Endothelial cell (in vitro differentiated cells): ENCODE measurements around the gene ADGRD2. TPM values are rescaled to one million over a fixed set of nuclear protein-coding genes. Genes with fewer than 3 reads are reported as not detected.

Source experiments
- DNase-seq: peaks from one replicate; pipeline ENCODE4 v3.0.0; 2021; ENCODE audit warnings: low spot score
- H3K27ac Mint-ChIP-seq: one replicate; pipeline ENCODE4 v1.8.0; 2021; ENCODE audit warnings: mixed read lengths, inconsistent platforms; ENCODE audit not compliant: unreplicated experiment
- H3K27me3 Mint-ChIP-seq: one replicate; pipeline ENCODE4 v1.8.0; 2021; ENCODE audit warnings: mild to moderate bottlenecking, moderate library complexity, mixed read lengths, inconsistent platforms; ENCODE audit not compliant: unreplicated experiment
- H3K36me3 Mint-ChIP-seq: one replicate; pipeline ENCODE4 v1.8.0; 2021; ENCODE audit warnings: mild to moderate bottlenecking, low read depth, mixed read lengths, inconsistent platforms; ENCODE audit not compliant: unreplicated experiment
- H3K4me1 Mint-ChIP-seq: one replicate; pipeline ENCODE4 v1.8.0; 2021; ENCODE audit warnings: mild to moderate bottlenecking, mixed read lengths, inconsistent platforms; ENCODE audit not compliant: unreplicated experiment
- H3K4me3 Mint-ChIP-seq: one replicate; pipeline ENCODE4 v1.8.0; 2021; ENCODE audit warnings: mild to moderate bottlenecking, mixed read lengths, inconsistent platforms; ENCODE audit not compliant: unreplicated experiment
- H3K9me3 Mint-ChIP-seq: one replicate; pipeline ENCODE4 v1.8.0; 2021; ENCODE audit warnings: mixed read lengths, inconsistent platforms; ENCODE audit not compliant: unreplicated experiment
- total RNA-seq: library from RNA; stranded (reverse); fragmentation: NEBNext Ultra II Directional; extraction: Animal tissue kit (Norgen Biotek cat#: 25700); gene quantifications from one replicate; pipeline ENCODE4 v1.2.1, GENCODE V29; 2021; ENCODE audit not compliant: unreplicated experiment
- TF ChIP-seq, protein P1 (sequence below): fragments of 200-600 bp; sonication (generic); IDR thresholded peaks from one replicate; pipeline ENCODE4 v1.5.0; 2021; ENCODE audit warnings: antibody characterized with exemption; ENCODE audit not compliant: unreplicated experiment

Gene ADGRD2
- total RNA-seq, 1 donor from 2014 or later: not detected

DNA sequence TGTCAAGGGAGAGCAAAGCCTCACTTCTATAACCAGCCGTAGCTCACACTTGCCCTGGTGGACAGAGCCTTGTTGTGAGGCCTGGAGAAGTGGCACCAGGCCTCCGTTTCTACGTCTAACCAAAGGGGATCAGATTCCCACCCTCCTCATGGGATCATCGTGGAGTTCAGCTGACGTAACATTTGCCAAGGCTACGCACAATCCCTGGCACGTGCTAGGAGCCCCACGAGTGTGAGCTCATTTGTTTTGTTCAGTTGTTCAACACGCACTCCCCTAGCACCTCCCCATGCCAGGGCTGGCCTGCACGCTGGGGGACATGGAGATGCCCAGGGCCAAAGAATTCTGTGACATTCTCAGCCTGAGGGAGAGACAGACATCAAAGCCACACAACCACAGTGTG, 23.1 kb downstream of the ADGRD2 start:
- no peak for DNase-seq
- Mint-ChIP-seq H3K36me3 (no peaks in the 10 kb centered on the region), H3K9me3 (no peaks in the 10 kb centered on the region), H3K27me3 (peaks cover 15% of the 10 kb centered on the region), H3K27ac (no peak overlapping the region), H3K4me3 (no peak overlapping the region), H3K4me1 (peaks cover 2% of the 10 kb centered on the region)
- TF ChIP-seq, protein P1, sequence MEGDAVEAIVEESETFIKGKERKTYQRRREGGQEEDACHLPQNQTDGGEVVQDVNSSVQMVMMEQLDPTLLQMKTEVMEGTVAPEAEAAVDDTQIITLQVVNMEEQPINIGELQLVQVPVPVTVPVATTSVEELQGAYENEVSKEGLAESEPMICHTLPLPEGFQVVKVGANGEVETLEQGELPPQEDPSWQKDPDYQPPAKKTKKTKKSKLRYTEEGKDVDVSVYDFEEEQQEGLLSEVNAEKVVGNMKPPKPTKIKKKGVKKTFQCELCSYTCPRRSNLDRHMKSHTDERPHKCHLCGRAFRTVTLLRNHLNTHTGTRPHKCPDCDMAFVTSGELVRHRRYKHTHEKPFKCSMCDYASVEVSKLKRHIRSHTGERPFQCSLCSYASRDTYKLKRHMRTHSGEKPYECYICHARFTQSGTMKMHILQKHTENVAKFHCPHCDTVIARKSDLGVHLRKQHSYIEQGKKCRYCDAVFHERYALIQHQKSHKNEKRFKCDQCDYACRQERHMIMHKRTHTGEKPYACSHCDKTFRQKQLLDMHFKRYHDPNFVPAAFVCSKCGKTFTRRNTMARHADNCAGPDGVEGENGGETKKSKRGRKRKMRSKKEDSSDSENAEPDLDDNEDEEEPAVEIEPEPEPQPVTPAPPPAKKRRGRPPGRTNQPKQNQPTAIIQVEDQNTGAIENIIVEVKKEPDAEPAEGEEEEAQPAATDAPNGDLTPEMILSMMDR: no peak

DNA sequence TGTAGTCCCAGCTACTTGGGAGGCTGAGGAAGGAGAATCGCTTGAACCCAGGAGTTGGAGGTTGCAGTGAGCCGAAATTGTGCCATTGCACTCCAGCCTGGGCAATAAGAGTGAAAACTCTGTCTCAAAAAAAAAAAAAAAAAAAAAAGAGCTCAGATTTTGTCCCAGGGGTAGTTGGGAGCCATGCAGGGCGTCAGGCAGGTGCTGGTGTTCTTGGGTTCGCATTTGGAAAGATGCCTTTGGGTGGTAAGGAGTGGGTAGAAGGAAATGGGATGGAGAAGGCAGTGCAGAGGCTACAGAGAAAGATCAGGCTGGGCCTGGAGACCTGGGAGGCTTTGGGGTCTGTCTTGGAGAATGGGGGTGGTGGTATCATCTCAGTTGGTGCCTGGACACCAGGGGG, 23.9 kb downstream of the ADGRD2 start:
- no peak overlapping the region for H3K4me3 Mint-ChIP-seq
- H3K9me3 Mint-ChIP-seq: no peaks in the 10 kb centered on the region
- peaks cover 14% of the 10 kb centered on the region for H3K27me3 Mint-ChIP-seq

DNA sequence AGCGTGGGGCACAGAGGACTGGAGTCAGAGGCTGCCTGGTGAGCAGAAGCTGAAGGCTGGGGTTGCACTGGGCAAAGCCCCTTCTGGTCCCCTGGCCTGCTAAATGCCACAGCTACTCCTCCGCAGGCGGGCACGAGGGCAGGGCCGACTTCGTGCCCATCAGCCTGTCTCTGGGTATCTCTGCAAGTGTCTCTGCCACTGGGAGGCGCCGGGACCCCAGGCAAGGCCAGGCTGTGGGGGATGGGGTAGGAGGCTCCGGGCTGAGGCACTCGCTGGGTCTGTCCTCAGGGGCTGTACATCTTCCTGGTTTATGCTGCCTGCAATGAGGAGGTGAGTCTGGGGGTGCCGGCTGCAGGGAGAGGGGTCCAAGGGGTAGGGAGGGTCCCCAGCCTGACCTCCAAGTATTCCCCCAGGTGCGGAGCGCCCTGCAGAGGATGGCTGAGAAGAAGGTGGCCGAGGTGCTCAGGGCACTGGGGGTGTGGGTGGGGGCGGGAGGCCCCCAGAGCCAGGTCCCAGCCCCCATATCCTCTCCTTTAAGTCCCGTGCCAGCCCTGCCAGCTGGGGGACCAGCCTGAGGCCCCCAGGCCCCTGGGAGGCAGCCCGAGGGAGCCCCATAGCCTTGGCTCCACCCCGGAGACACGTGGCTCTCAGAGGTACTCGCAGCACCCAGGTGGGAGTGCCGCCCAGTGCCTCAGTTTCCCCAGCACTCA, 25.1 kb downstream of the ADGRD2 start:
- Mint-ChIP-seq H3K9me3 (no peaks in the 10 kb centered on the region), H3K27me3 (peaks cover 16% of the 10 kb centered on the region), H3K4me3 (no peak overlapping the region), H3K4me1 (no peaks in the 10 kb centered on the region), H3K27ac (no peak overlapping the region), H3K36me3 (no peaks in the 10 kb centered on the region)
- DNase-seq: no peak
- TF ChIP-seq, protein P1: no peak

More for the DNA sequence above, 23.9 kb downstream of the ADGRD2 start:
- H3K36me3 Mint-ChIP-seq: no peaks in the 10 kb centered on the region
- H3K27ac Mint-ChIP-seq: no peak overlapping the region
- no peak for DNase-seq
- TF ChIP-seq, protein P1: no peak
- H3K4me1 Mint-ChIP-seq: no peaks in the 10 kb centered on the region

DNA sequence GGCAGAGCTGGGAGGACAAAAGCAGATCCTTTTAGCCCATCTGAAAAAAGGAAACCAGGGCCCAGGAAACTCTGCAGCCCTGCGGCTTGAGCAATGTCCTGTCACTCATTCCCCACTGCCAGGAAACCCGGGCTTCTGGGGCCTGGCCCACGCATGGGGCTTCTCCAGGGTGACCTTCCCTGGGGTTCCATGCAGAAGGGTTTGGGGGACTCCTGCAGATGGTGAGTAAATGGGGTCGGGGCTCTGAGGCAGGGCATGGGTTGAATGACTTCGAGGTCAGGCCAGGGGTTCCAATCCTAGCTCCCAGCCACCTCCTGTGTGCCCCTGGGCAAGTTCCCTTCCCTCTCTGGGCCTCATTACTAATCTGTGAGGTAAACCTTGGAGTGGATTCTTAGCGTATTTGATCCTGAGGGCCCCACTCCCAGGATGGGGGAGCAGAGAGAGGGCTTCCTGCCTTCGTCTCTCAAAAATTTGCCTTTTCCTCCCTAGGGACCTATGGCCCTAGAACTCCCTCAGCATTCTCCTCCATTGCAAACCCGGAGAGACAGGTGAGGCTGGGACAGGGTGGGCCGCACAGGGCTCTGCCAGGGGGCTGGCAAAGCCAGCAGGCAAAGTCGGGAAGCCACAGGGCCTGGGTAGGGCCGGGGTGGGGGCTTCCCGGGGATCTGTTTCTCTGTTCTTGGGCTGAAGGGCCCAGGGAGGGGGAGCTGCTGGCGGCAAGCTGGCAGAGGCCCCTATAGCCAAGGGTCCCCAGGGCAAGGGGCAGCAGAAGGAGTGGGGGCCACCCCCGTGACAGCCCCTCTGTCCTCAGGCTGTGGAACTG, 25.8 kb downstream of the ADGRD2 start:
- Mint-ChIP-seq H3K27ac (no peak overlapping the region), H3K36me3 (no peaks in the 10 kb centered on the region), H3K4me1 (no peaks in the 10 kb centered on the region), H3K4me3 (no peak overlapping the region), H3K27me3 (peaks cover 16% of the 10 kb centered on the region), H3K9me3 (no peaks in the 10 kb centered on the region)
- no peak for DNase-seq
- TF ChIP-seq, protein P1: no peak

DNA sequence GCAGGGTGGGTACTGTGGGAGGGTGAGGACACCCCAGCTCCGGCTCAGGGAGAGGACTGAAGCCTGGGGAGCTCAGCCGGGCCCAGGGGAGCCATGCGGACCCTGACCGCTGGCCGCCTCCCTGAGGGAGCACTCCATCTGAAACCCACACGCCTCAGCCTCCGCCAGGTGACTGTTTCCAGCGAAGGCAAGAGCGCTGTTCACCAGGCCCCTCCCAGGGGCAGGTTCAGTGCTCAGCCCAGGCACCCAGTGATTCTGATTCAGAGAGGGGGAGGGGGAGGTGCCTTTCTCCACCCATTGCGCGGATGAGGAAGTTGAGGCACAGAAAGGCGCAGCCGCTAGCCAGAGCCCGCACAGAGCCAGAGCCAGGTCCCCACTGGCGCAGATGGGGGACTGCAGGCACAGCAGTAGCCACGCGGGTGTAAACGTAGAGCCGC, 27.0 kb downstream of the ADGRD2 start:
- Mint-ChIP-seq H3K9me3 (no peaks in the 10 kb centered on the region), H3K36me3 (no peaks in the 10 kb centered on the region), H3K27ac (no peak overlapping the region), H3K4me1 (no peaks in the 10 kb centered on the region), H3K27me3 (peaks cover 16% of the 10 kb centered on the region), H3K4me3 (no peak overlapping the region)
- DNase-seq: no peak
- TF ChIP-seq, protein P1: no peak
